GM23338 (cell line): Measurements from ENCODE around the gene GSTM2. TPM values are rescaled to one million over a fixed set of nuclear protein-coding genes. Genes with fewer than 3 reads are reported as not detected.

Experiments used
- ATAC-seq: fragments of 200-7000 bp; cut with Tn5 transposase; 3 replicates; pipeline ENCODE4 v1.9.1; 2020
- DNase-seq: peaks from one replicate; pipeline ENCODE4 v3.0.0-alpha.2; 2015; ENCODE audit warnings: low spot score
- H2AFZ ChIP-seq: fragments of 200-600 bp; sonication (generic); 2 replicates; pipeline ENCODE4 v1.8.0; 2016; ENCODE audit warnings: antibody characterized with exemption, mild to moderate bottlenecking, moderate library complexity
- H3F3A ChIP-seq: fragments of 200-600 bp; sonication (generic); replicated peaks from 2 replicates; pipeline ENCODE4 v1.8.0; 2017; ENCODE audit warnings: antibody characterized with exemption, mixed run types, low read depth
- H3K27ac ChIP-seq: fragments of 200-600 bp; sonication (generic); 2 replicates; pipeline ENCODE4 v1.6.1; 2016; ENCODE audit warnings: low read depth
- H3K27me3 ChIP-seq: fragments of 200-600 bp; sonication (generic); 2 replicates; pipeline ENCODE4 v1.8.0; 2016; ENCODE audit warnings: mild to moderate bottlenecking, mixed run types, moderate library complexity; ENCODE audit not compliant: insufficient read depth
- H3K36me3 ChIP-seq: fragments of 200-600 bp; sonication (generic); 2 replicates; pipeline ENCODE4 v1.8.0; 2016; ENCODE audit warnings: mild to moderate bottlenecking; ENCODE audit not compliant: insufficient read depth
- H3K4me1 ChIP-seq: fragments of 200-600 bp; sonication (generic); 2 replicates; pipeline ENCODE4 v1.8.0; 2016; ENCODE audit warnings: mild to moderate bottlenecking, moderate library complexity; ENCODE audit not compliant: insufficient read depth
- H3K4me2 ChIP-seq: fragments of 200-600 bp; sonication (generic); 2 replicates; pipeline ENCODE4 v1.7.1; 2017; ENCODE audit warnings: mixed run types
- H3K4me3 ChIP-seq: fragments of 200-600 bp; sonication (generic); 2 replicates; pipeline ENCODE4 v1.6.1; 2016; ENCODE audit warnings: mixed run types
- H3K79me2 ChIP-seq: fragments of 200-600 bp; sonication (generic); replicated peaks from 2 replicates; pipeline ENCODE4 v1.8.0; 2017; ENCODE audit warnings: mild to moderate bottlenecking; ENCODE audit not compliant: insufficient read depth
- H3K9me2 ChIP-seq: fragments of 200-600 bp; sonication (generic); 2 replicates; pipeline ENCODE4 v1.8.0; 2017; ENCODE audit not compliant: insufficient read depth
- H4K20me1 ChIP-seq: fragments of 200-600 bp; sonication (generic); replicated peaks from 2 replicates; pipeline ENCODE4 v1.8.0; 2017; ENCODE audit warnings: mild to moderate bottlenecking; ENCODE audit not compliant: insufficient read depth
- H3K27ac Mint-ChIP-seq: 2 replicates; pipeline ENCODE4 v1.8.0; 2020; ENCODE audit warnings: inconsistent platforms, mild to moderate bottlenecking, moderate library complexity, mixed read lengths
- H3K27me3 Mint-ChIP-seq: 3 replicates; pipeline ENCODE4 v1.8.0; 2022; ENCODE audit warnings: low read depth, mild to moderate bottlenecking, moderate library complexity, mixed read lengths, inconsistent platforms; ENCODE audit not compliant: insufficient read depth, poor library complexity
- H3K36me3 Mint-ChIP-seq: 3 replicates; pipeline ENCODE4 v1.8.0; 2021; ENCODE audit warnings: low read depth, mild to moderate bottlenecking, inconsistent platforms, moderate library complexity, mixed read lengths
- H3K4me1 Mint-ChIP-seq: 3 replicates; pipeline ENCODE4 v1.8.0; 2020; ENCODE audit warnings: mild to moderate bottlenecking, inconsistent platforms, mixed read lengths
- H3K4me3 Mint-ChIP-seq: 3 replicates; pipeline ENCODE4 v1.8.0; 2021; ENCODE audit warnings: moderate library complexity, mild to moderate bottlenecking, inconsistent platforms, mixed read lengths
- H3K9me3 Mint-ChIP-seq: 3 replicates; pipeline ENCODE4 v1.8.0; 2020; ENCODE audit warnings: moderate library complexity, mild to moderate bottlenecking, inconsistent platforms, mixed read lengths
- ETS1 ChIP-seq: IDR thresholded peaks from 2 replicates; pipeline ENCODE4 v1.6.1; 2016; ENCODE audit warnings: antibody characterized with exemption
- EZH2 ChIP-seq: fragments of 200-600 bp; sonication (generic); IDR thresholded peaks from one replicate; pipeline ENCODE4 v1.8.0; 2017; ENCODE audit warnings: antibody characterized with exemption, mild to moderate bottlenecking, low read depth; ENCODE audit not compliant: unreplicated experiment
- NANOG ChIP-seq: IDR thresholded peaks from 2 replicates; pipeline ENCODE4 v1.6.1; 2016; ENCODE audit warnings: antibody characterized with exemption, borderline replicate concordance
- REST ChIP-seq: IDR thresholded peaks from one replicate; pipeline ENCODE4 v1.6.1; 2018; ENCODE audit warnings: antibody characterized with exemption; ENCODE audit not compliant: unreplicated experiment
- STAT1 ChIP-seq: IDR thresholded peaks from one replicate; pipeline ENCODE4 v1.6.1; 2016; ENCODE audit warnings: antibody characterized with exemption; ENCODE audit not compliant: unreplicated experiment
- ZNF462 ChIP-seq: fragments of 250-450 bp; sonication (Bioruptor Pico); IDR thresholded peaks from 2 replicates; pipeline ENCODE4 v1.5.0; 2020; ENCODE audit warnings: mild to moderate bottlenecking, moderate library complexity
- polyA plus RNA-seq: library from polyadenylated mRNA; unstranded; fragments of >200 nt; fragmentation: Nextera tagmentation; extraction: Ambion mirVana; gene quantifications from 2 replicates; pipeline ENCODE4 v1.2.1, GENCODE V29; 2016
- total RNA-seq: library from RNA; depleted of rRNA; stranded (reverse); fragments of >200 nt; shearing (Covaris generic); gene quantifications from 2 replicates; pipeline ENCODE4 v1.2.3, GENCODE V29; 2014

Gene GSTM2
- total and polyA plus RNA-seq, 2 experiments from 2014 or later, result 8.9 to 16.0 TPM

GRCh38 chr1:109649491-109649914 lies 18.4 kb upstream of the GSTM2 start (continued):
- TF ChIP-seq ZNF462 (no peak), NANOG (no peak), ETS1 (no peak), EZH2 (no peak), STAT1 (no peak)

- no peak overlapping the region for H2AFZ ChIP-seq
- peaks cover 18% of the 10 kb centered on the region for H3K27me3 ChIP-seq
- Mint-ChIP-seq H3K4me1 (peaks cover 9% of the 10 kb centered on the region), H3K27ac (no peak overlapping the region), H3K9me3 (no peaks in the 10 kb centered on the region), H3K27me3 (peaks cover 2% of the 10 kb centered on the region), H3K36me3 (no peaks in the 10 kb centered on the region), H3K4me3 (no peak overlapping the region)
- H4K20me1 ChIP-seq, result no peaks in the 10 kb centered on the region; the same call in 1 of the 2 replicates
- H3K4me2 ChIP-seq, result no peak overlapping the region
- TF ChIP-seq ETS1, result no peak
- no peak for TF ChIP-seq EZH2
- no peak for TF ChIP-seq REST
- H3F3A ChIP-seq, result peaks cover 6% of the 10 kb centered on the region
- DNase-seq (no peak), ATAC-seq (no peak)
- peaks cover 10% of the 10 kb centered on the region; the same call in 1 of the 2 replicates for H3K4me1 ChIP-seq
- H3K36me3 ChIP-seq, result no peaks in the 10 kb centered on the region
- no peak overlapping the region for H3K27ac ChIP-seq
- no peak overlapping the region for H3K4me3 ChIP-seq
- no peaks in the 10 kb centered on the region for H3K9me2 ChIP-seq
- H3K79me2 ChIP-seq, result no peaks in the 10 kb centered on the region
Observed at GRCh38 chr1:109650609-109651008, 17.2 kb upstream of the GSTM2 start.
